Keratinocyte (primary cell): ENCODE data around the gene UTP3.

Experiments
- CTCF ChIP-seq, 3 experiments: IDR thresholded peaks in 1 of 3; conservative IDR thresholded peaks in 1 of 3; optimal IDR thresholded peaks in 1 of 3; 2 replicates in 2 of 3; 3 replicates in 1 of 3; pipeline versions ENCODE3 to v1.5.1; 2011; ENCODE audit warnings: low read length in 3 of 3, mild to moderate bottlenecking in 3 of 3, moderate library complexity in 2 of 3, control low read depth in 1 of 3, inconsistent platforms in 1 of 3; ENCODE audit not compliant: insufficient read depth in 2 of 3; ENCODE audit errors: extremely low read depth in 1 of 3
- EZH2 ChIP-seq: IDR thresholded peaks from one replicate; pipeline ENCODE4 v1.6.1; 2012; ENCODE audit warnings: inconsistent platforms, mild to moderate bottlenecking, low read length, moderate library complexity

GRCh38 chr4:70654605-70655011 is 33.7 kb upstream of the UTP3 start:
- TF ChIP-seq CTCF (optimal IDR thresholded peaks at IDR 0.05 in 1 of 3, IDR thresholded peaks at IDR 0.05 in 1 of 3, conservative IDR thresholded peaks at IDR 0.05 in 1 of 3; ENCODE audit: extremely low read depth in 1 of 3, insufficient read depth in 2 of 3, low read length in 3 of 3), result no peak
- no peak for TF ChIP-seq EZH2
